Measurements from ENCODE around the gene VGLL4.

The VGLL4 gene

DNA sequence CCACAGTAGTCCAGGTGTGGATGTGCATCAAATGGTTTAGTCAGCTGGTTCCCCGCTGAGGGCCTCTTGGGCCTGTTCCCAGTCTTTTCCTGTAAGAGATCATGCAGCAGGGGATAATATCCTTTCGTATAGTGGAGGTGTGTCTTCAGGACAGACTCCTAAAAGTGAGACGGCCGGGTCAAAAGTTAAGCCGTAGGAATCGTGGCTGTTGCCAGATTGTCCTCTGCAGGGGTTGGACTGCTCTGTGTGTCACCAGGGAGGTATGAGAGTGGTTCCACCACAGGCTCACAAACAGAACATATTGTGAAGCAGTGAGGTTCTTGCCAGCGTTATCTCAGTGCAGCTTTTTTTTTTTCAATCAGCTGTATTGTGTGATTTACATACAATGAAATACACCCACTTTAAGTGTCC lies 95.0 kb downstream of the VGLL4 start:
- DNase-seq (ENCODE audit: low read depth): no peak

DNA sequence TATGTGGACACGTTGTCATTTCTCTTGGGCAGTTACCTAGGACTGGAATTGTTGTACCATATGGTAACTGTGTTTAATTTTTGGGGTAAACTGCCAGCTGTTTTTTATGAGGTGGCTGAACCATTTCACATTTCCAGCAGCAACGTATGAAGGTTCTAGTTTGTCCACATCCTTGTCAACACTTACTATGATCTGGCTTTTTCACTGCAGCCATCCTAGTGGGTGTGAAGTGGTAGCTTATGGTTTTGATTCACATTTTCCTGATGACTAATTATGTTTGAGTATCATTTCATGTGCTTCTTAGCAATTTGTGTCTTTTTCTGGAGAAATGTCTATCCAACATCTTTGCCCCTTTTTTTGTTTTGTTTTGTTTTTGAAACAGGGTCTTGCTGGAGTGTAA lies 96.2 kb downstream of the VGLL4 start:
- DNase-seq (ENCODE audit: low read depth): no peak

DNA sequence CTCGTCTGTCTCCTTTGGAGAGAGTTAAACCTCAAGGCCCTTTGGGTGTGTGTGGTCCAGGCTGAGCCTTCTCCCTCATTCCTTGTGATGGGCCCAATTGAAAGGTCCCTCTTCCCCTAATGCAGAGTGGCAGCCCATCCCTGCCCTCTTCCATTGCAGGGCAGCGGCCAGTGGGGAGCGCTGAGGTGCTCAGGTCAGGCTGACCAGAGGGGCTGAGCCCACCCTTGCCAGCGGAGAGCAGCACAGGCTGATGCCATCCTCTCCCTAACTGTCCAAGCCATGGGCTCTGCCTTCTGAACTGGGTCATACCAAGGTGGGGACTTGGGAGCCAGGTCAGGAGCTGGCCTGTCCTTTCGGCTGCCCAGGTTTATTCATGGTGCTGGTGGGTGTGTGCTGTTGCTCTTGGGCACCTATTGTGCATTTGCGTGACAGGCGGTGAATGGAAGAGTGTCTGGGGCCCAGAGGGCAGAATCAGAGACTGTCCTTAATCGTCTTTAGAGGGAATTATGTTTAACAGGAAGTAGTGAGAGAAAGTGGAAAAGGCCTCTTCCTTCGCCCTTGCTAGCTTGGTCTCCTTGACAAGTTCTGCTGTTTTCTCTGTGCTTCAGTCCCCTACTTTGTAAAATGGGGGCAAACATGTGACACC lies 96.9 kb downstream of the VGLL4 start:
- no peak for DNase-seq (ENCODE audit: low read depth)

GRCh38 chr3:11545186-11545851 lies 98.4 kb downstream of the VGLL4 start:
- no peak for DNase-seq (ENCODE audit: low read depth)

GRCh38 chr3:11544412-11545181 lies 99.1 kb downstream of the VGLL4 start:
- DNase-seq (ENCODE audit: low read depth): no peak

DNA sequence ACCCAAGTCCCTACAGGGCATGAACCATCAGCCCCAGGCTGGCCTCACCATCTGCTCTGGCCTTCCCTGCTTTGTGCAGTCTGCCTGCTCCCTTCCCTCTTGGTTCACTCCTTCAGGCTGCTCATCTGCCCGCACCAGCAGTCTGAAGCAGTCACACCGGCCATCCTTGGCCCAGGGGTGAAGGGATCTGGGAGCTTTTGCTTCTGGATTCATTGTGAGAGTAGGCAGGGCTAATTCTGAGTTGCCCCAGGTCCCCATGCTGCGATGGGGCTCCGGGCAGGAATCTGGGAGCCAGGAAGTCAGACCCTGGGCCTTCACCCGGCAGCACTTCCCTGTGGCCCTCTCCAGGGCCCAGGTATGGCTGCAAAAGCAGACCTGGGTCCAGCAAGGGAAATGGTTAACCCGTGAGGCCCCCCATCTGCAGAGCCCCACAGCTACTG lies 99.7 kb downstream of the VGLL4 start:
- DNase-seq (ENCODE audit: low read depth): no peak

- DNase-seq (ENCODE audit: low read depth): no peak
Measured at GRCh38 chr3:11543141-11543947, 100.4 kb downstream of the VGLL4 start.

- no peak for DNase-seq (ENCODE audit: low read depth)
Measured at GRCh38 chr3:11542551-11542950, 101.2 kb downstream of the VGLL4 start.

DNA sequence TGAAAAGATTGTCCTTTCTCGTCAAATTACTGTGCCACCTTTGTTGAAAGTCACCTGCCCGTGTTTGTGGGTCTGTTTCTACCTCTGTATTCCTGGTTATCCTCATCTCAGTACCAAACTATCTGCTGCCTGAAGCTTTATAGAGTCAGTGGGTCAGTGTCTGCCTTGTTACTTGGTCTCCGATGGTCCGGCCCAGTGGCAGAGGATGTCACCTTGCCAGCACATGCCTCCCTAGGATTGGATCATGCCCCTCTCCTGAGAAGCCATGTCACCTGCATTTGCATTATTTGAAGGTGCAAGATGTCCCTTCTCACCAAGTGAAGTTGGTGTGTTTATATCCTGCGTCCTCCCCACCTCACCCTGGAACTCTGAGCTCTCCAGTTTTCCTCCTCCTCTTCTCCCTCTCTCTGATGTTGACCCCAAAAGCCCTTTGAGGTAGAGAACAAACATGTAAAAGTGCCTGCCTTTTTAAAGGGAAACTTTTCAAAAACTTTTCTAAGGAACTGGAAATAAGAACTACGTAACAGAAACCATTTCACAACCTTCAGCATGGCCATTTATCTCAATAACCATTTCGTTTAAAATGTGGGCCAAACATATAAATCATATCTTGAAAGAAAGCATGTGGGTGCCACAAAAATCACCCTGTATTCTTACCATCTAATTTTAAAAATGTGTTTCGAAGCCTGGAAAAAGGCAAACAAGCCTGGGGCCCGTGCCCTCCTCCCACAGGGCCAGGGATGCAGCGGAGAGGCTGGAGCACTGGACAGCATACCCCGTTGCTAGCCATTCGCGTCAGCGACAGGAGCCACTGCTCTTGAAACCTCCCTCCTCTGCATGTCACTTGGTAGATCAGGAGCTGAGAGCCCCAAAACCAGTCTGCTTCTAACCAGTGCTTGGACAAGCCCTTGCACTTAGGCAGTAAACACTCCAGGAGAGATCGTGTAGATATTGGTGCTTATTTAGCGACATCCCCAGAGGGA lies 102.1 kb downstream of the VGLL4 start:
- DNase-seq (ENCODE audit: low read depth): no peak

GRCh38 chr3:11539677-11540076 lies 104.0 kb downstream of the VGLL4 start:
- no peak for DNase-seq (ENCODE audit: low read depth)

GRCh38 chr3:11539218-11539617 lies 104.5 kb downstream of the VGLL4 start:
- DNase-seq (ENCODE audit: low read depth): no peak

DNA sequence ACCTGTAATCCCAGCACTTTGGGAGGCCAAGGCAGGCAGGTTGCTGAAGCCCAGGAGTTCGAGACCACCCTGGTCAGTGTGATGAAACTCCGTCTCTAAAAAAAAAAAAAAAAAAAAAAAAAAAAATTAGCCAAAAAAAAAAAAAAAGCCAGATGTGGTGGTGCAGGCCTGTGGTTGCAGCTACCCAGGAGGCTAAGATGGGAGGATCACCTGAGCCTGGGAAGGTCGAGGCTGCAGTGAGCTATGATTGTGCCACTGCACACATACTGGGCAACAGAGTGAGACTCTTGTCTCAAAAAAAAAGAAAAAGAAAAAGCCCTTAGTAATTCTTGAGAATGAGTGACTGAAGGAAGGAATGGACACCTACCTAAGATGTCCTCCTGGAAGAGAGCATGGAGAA lies 105.1 kb downstream of the VGLL4 start:
- no peak for DNase-seq (ENCODE audit: low read depth)

GRCh38 chr3:11536936-11537612 lies 106.6 kb downstream of the VGLL4 start:
- DNase-seq (ENCODE audit: low read depth): no peak

- no peak for DNase-seq (ENCODE audit: low read depth)
Measured at GRCh38 chr3:11536132-11536935, 107.4 kb downstream of the VGLL4 start.

DNA sequence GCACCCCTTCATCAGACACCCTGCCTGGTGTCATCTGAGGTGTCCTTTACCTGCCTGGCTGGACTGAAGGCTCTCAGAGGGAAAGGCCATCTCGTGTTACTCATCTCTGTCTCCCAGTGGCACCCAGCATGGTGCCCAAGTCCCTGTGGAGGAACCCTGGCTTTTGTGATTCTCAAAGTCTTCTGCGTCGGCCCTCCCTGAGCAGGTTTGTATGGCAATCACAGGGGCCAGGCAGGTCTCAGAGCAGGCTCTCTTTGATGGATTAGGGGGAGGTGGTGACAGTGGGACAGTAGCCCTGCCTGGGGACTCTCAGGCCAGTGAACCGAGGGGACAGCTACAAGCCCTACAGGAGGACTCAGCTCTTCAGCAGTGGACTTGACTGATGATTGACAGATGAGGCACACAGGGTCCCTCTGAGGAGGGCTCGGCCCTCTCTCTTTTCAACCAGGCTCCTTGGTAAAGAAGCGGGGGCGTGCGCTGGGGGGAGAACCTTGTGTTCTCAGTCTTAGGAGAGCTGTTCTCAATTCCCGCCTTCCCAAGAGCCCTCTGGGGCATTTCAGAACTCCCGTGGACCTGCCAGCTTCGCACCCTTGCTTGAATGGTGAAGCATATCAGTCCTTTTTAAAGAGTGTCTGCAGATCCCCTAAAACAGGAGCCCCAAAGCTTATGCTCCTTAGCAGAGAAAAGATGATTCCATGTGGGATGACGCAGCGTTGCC lies 108.3 kb downstream of the VGLL4 start:
- DNase-seq (ENCODE audit: low read depth): no peak

DNA sequence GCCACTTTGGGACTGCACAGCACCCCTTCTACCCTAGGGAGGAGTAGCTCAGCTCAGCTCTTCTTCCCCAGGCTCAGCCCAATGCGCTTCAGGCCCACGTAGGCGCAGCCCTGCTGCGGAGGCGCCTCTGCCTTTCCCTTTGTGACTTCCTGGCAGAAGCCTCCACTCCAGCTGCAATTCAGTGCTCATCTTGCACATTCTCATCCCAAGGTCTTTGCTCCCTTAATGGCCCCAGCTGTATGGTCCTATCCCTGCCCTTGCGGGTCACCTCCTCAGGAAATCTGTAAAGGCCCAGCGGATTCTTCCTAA lies 109.0 kb downstream of the VGLL4 start:
- DNase-seq (ENCODE audit: low read depth): no peak

GRCh38 chr3:11534011-11534792 lies 109.5 kb downstream of the VGLL4 start:
- DNase-seq (ENCODE audit: low read depth): no peak

GRCh38 chr3:11532931-11533391 lies 110.8 kb downstream of the VGLL4 start:
- DNase-seq (ENCODE audit: low read depth): peak; percentile 63

All from stromal cell of bone marrow (primary cell).